Stimulated activated CD8-positive, alpha-beta memory T cell treated with anti-CD3 and anti-CD28 coated beads, Interleukin-12 subunit alpha, Interleukin-12 subunit beta, amount 100 ng/mL, for 24 hours (primary cell): ENCODE data around the gene LTV1.
"Not testable (repeated sequence)": the region's sequence is repeated elsewhere in the genome, so short reads cannot be mapped to it uniquely, and the experiment has no call there.

Source experiments
- DNase-seq: peaks from one replicate; pipeline ENCODE4 v3.0.0-alpha.2; 2020; ENCODE audit errors: extremely low read depth

The LTV1 gene

GRCh38 chr6:143842461-143842901 is 657 bp upstream of the LTV1 start:
- no peak for DNase-seq

- DNase-seq = no peak
Measured at GRCh38 chr6:143843677-143843999, 500 bp downstream of the LTV1 start.

GRCh38 chr6:143844006-143844405 is 868 bp downstream of the LTV1 start:
- no peak for DNase-seq

GRCh38 chr6:143845033-143845432 is 1.9 kb downstream of the LTV1 start:
- no peak for DNase-seq

- not testable (repeated sequence) for DNase-seq
Measured at GRCh38 chr6:143851706-143852105, 8.6 kb downstream of the LTV1 start.

- DNase-seq = not testable (repeated sequence)
Measured at GRCh38 chr6:143855057-143855456, 11.9 kb downstream of the LTV1 start.

GRCh38 chr6:143856762-143857161 is 13.6 kb downstream of the LTV1 start:
- not testable (repeated sequence) for DNase-seq

- no peak for DNase-seq
Measured at GRCh38 chr6:143857651-143858050, 14.5 kb downstream of the LTV1 start.

- DNase-seq = no peak
Measured at GRCh38 chr6:143859891-143860660, 16.9 kb downstream of the LTV1 start.

GRCh38 chr6:143863771-143864170 is 20.6 kb downstream of the LTV1 start:
- no peak for DNase-seq

GRCh38 chr6:143864234-143864633 is 21.1 kb downstream of the LTV1 start, which contains the start of gene ZC2HC1B:
Gene ZC2HC1B, plus strand, starts transcription at chr6:143864474. Its CDS starts 66 bp downstream, at chr6:143864540.
- DNase-seq = no peak

GRCh38 chr6:143867236-143867635 is 24.1 kb downstream of the LTV1 start:
- no peak for DNase-seq

- DNase-seq = not testable (repeated sequence)
Measured at GRCh38 chr6:143868808-143869207, 25.7 kb downstream of the LTV1 start.

GRCh38 chr6:143871202-143871730 is 28.1 kb downstream of the LTV1 start:
- not testable (repeated sequence) for DNase-seq

- DNase-seq = no peak
Measured at GRCh38 chr6:143872201-143872600, 29.1 kb downstream of the LTV1 start.

GRCh38 chr6:143873600-143873999 is 30.5 kb downstream of the LTV1 start:
- not testable (repeated sequence) for DNase-seq

- not testable (repeated sequence) for DNase-seq
Measured at GRCh38 chr6:143874503-143874902, 31.4 kb downstream of the LTV1 start.

- DNase-seq = no peak
Measured at GRCh38 chr6:143877584-143878271, 34.6 kb downstream of the LTV1 start.

- no peak for DNase-seq
Measured at GRCh38 chr6:143878272-143878760, 35.2 kb downstream of the LTV1 start.

- no peak for DNase-seq
Measured at GRCh38 chr6:143880412-143880811, 37.3 kb downstream of the LTV1 start.

- no peak for DNase-seq
Measured at GRCh38 chr6:143882401-143882930, 39.3 kb downstream of the LTV1 start.

GRCh38 chr6:143884216-143884900 is 41.2 kb downstream of the LTV1 start:
- no peak for DNase-seq
